MV-4-11 (cell line): ENCODE data around the gene DIS3.
"Not testable (repeated sequence)": the region's sequence is repeated elsewhere in the genome, so short reads cannot be mapped to it uniquely, and the experiment has no call there.

ENCODE experiments used
- DNase-seq: peaks from one replicate; lab custom pipeline; 2025; lab: John Stamatoyannopoulos, UW

Gene DIS3

DNA sequence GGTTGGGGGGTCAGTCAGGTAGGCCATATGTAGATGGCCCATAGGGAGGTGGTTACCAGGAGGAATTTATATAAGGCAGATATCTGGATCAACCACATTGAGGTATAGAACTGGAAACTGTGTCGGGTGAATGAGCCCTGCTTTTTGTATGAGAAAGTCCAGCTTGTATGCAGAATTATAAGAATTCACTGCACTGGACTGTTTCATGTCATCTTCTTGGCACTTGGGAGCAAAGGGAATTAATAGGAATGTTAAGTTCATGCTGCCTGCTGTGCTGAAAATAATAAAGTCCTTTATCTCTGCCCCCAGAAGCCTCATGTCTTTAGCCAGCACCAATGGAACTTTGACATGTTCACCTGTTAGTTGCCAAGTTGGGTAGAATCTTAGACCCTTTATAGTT lies 41.7 kb downstream of the DIS3 start:
- no peak for DNase-seq

DNA sequence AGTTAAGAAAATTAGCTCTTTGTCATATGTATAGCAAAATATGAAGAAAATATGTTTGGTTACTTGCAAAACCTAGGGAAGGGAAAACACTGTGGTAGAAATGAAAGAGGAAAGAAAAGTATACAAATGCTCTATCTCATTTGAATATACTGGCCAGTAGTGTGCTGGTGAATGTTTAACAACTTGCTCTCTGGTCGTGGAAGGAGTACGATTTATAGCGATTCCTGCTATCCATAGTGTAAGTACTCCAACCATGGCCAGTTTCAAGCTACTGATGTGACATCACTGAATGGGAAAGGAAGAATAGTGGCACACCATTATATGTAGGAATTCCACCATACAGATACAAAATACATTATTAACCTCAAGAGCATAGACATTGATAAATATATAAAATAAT lies 44.7 kb downstream of the DIS3 start:
- DNase-seq = no peak

- DNase-seq = no peak
These were observed 53.5 kb downstream of the DIS3 start for GRCh38 chr13:72728290-72728605.

GRCh38 chr13:72727417-72728289 lies 54.0 kb downstream of the DIS3 start, which contains the start of the genes BORA and MZT1:
TSS of gene BORA (plus strand) at chr13:72727923. CDS start at chr13:72728941, 1,018 bp downstream.
TSS of gene MZT1 (minus strand) at chr13:72727629. CDS start at chr13:72727602, 27 bp downstream.
- DNase-seq = peak; percentile 97

GRCh38 chr13:72726726-72727416 lies 54.8 kb downstream of the DIS3 start:
- DNase-seq = peak; percentile 61

GRCh38 chr13:72726185-72726584 lies 55.5 kb downstream of the DIS3 start:
- DNase-seq = not testable (repeated sequence)

DNA sequence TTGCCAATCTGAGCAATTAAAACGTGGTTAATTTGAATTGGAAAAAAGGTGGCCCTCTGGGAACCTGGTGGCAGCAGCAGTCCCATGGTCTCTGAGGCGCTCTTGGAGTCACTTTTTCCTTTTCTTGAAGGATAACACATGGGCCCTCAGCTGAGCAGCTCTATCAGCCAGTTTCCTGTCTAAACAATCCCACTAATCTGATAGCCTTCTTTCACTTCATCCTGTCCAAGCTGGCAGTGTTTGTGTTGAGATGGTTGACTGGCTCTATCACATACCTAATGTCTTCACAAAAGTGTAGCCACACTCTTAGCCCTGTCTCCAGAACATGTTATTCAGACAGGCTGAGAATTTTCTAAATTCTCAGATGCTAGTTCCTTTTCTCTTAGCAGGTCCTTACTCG lies 64.9 kb downstream of the DIS3 start:
- no peak for DNase-seq
